HEK293 (cell line): Measurements from ENCODE around the gene MARCKSL1.

Experiments used
- REST ChIP-seq: fragments of 450-650 bp; formaldehyde crosslinking; IDR thresholded peaks from 2 replicates; pipeline ENCODE4 v1.5.1; 2016; ENCODE audit warnings: missing biosample characterization, missing genetic modification characterization
- ZNF138 ChIP-seq: fragments of 450-650 bp; formaldehyde crosslinking; IDR thresholded peaks from 2 replicates; pipeline ENCODE4 v1.5.1; 2016; ENCODE audit warnings: missing biosample characterization, missing genetic modification characterization, borderline replicate concordance
- ZNF704 ChIP-seq: fragments of 450-650 bp; formaldehyde crosslinking; IDR thresholded peaks from 2 replicates; pipeline ENCODE4 v1.5.1; 2016; ENCODE audit warnings: missing biosample characterization, missing genetic modification characterization

- TF ChIP-seq ZNF138 (no peak), ZNF704 (tag by site-specific recombination) (no peak), REST (tag by site-specific recombination) (no peak)
Measured at GRCh38 chr1:32289256-32289655, 46.8 kb downstream of the MARCKSL1 start.
